H7 (cell line): ENCODE results near the gene CTTNBP2NL. TPM values are rescaled to one million over a fixed set of nuclear protein-coding genes. Genes with fewer than 3 reads are reported as not detected.
"Not testable (repeated sequence)": the region's sequence is repeated elsewhere in the genome, so short reads cannot be mapped to it uniquely, and the experiment has no call there.

Experiments used
- DNase-seq: peaks from one replicate; pipeline ENCODE4 v3.0.0; 2012
- H3K27me3 ChIP-seq: 2 replicates; pipeline ENCODE4 v1.6.0; 2011; ENCODE audit warnings: mild to moderate bottlenecking, low read length; ENCODE audit not compliant: control insufficient read depth, insufficient read depth
- H3K36me3 ChIP-seq: replicated peaks from 2 replicates; pipeline ENCODE4 v1.5.1; 2011; ENCODE audit warnings: low read length; ENCODE audit not compliant: control insufficient read depth, insufficient read depth
- H3K4me3 ChIP-seq: 2 replicates; pipeline ENCODE4 v1.5.1; 2011; ENCODE audit warnings: low read depth, mild to moderate bottlenecking, control low read depth, low read length, moderate library complexity; ENCODE audit not compliant: insufficient read depth
- total RNA-seq: library from RNA; depleted of rRNA; stranded (reverse); fragments of >200 nt; shearing (Covaris generic); gene quantifications from 2 replicates; pipeline ENCODE4 v1.2.3, GENCODE V29; 2014

The CTTNBP2NL gene
- total RNA-seq, 1 experiment from 2014 or later, result 9.7 TPM

- DNase-seq, result no peak
- H3K27me3 ChIP-seq, result no peaks in the 10 kb centered on the region
- no peaks in the 10 kb centered on the region for H3K36me3 ChIP-seq
- H3K4me3 ChIP-seq, result no peak overlapping the region
These were observed 35.0 kb downstream of the CTTNBP2NL start for GRCh38 chr1:112431038-112431437.

GRCh38 chr1:112435448-112435847 lies 39.4 kb downstream of the CTTNBP2NL start:
- Histone ChIP-seq H3K36me3 (no peaks in the 10 kb centered on the region), H3K4me3 (no peak overlapping the region), H3K27me3 (no peaks in the 10 kb centered on the region)
- no peak for DNase-seq

GRCh38 chr1:112436384-112437156 lies 40.6 kb downstream of the CTTNBP2NL start:
- H3K27me3 ChIP-seq, result no peaks in the 10 kb centered on the region
- H3K36me3 ChIP-seq, result no peaks in the 10 kb centered on the region
- no peak for DNase-seq

GRCh38 chr1:112438156-112438555 lies 42.1 kb downstream of the CTTNBP2NL start:
- H3K4me3 ChIP-seq, H3K27me3 ChIP-seq, DNase-seq, H3K36me3 ChIP-seq: not testable (repeated sequence)

More at GRCh38 chr1:112436384-112437156, 40.6 kb downstream of the CTTNBP2NL start:
- no peak overlapping the region for H3K4me3 ChIP-seq

GRCh38 chr1:112439592-112439991 lies 43.6 kb downstream of the CTTNBP2NL start:
- no peaks in the 10 kb centered on the region for H3K36me3 ChIP-seq
- DNase-seq, result no peak
- no peaks in the 10 kb centered on the region for H3K27me3 ChIP-seq
- H3K4me3 ChIP-seq, result no peak overlapping the region

GRCh38 chr1:112440574-112440973 lies 44.6 kb downstream of the CTTNBP2NL start:
- Histone ChIP-seq H3K4me3 (no peak overlapping the region), H3K27me3 (no peaks in the 10 kb centered on the region), H3K36me3 (no peaks in the 10 kb centered on the region)
- DNase-seq, result no peak

- Histone ChIP-seq H3K4me3 (no peak overlapping the region), H3K27me3 (no peaks in the 10 kb centered on the region), H3K36me3 (peaks cover 1% of the 10 kb centered on the region; the same call in 1 of the 2 replicates)
- no peak for DNase-seq
These were observed 48.3 kb downstream of the CTTNBP2NL start for GRCh38 chr1:112444269-112444668.

- DNase-seq, result no peak
- H3K27me3 ChIP-seq, result no peaks in the 10 kb centered on the region
- H3K36me3 ChIP-seq, result peaks cover 1% of the 10 kb centered on the region
- H3K4me3 ChIP-seq, result no peak overlapping the region
These were observed 49.6 kb downstream of the CTTNBP2NL start for GRCh38 chr1:112445596-112445995.

GRCh38 chr1:112446411-112446810 lies 50.4 kb downstream of the CTTNBP2NL start:
- Histone ChIP-seq H3K27me3 (no peaks in the 10 kb centered on the region), H3K4me3 (no peak overlapping the region), H3K36me3 (peaks cover 1% of the 10 kb centered on the region)
- no peak for DNase-seq

GRCh38 chr1:112448904-112449629 lies 53.1 kb downstream of the CTTNBP2NL start:
- no peak for DNase-seq

GRCh38 chr1:112449630-112449983 lies 53.6 kb downstream of the CTTNBP2NL start:
- Histone ChIP-seq H3K36me3 (peaks cover 5% of the 10 kb centered on the region), H3K4me3 (no peak overlapping the region), H3K27me3 (no peaks in the 10 kb centered on the region)
- no peak for DNase-seq

More at GRCh38 chr1:112448904-112449629, 53.1 kb downstream of the CTTNBP2NL start:
- H3K36me3 ChIP-seq, result peaks cover 2% of the 10 kb centered on the region
- no peaks in the 10 kb centered on the region for H3K27me3 ChIP-seq
- H3K4me3 ChIP-seq, result no peak overlapping the region

- DNase-seq, result no peak
- Histone ChIP-seq H3K4me3 (no peak overlapping the region), H3K36me3 (peaks cover 5% of the 10 kb centered on the region)
These were observed 54.8 kb downstream of the CTTNBP2NL start for GRCh38 chr1:112450773-112451172.

GRCh38 chr1:112451301-112451700 lies 55.3 kb downstream of the CTTNBP2NL start:
- not testable (repeated sequence) for H3K27me3 ChIP-seq, H3K36me3 ChIP-seq, DNase-seq, H3K4me3 ChIP-seq

More at GRCh38 chr1:112450773-112451172, 54.8 kb downstream of the CTTNBP2NL start:
- H3K27me3 ChIP-seq, result no peaks in the 10 kb centered on the region

GRCh38 chr1:112453876-112454275 lies 57.9 kb downstream of the CTTNBP2NL start:
- H3K27me3 ChIP-seq, result no peaks in the 10 kb centered on the region
- H3K36me3 ChIP-seq, result peaks cover 14% of the 10 kb centered on the region

GRCh38 chr1:112454316-112454715 lies 58.3 kb downstream of the CTTNBP2NL start:
- H3K4me3 ChIP-seq, result no peak overlapping the region
- H3K36me3 ChIP-seq, result peaks cover 14% of the 10 kb centered on the region
- no peaks in the 10 kb centered on the region for H3K27me3 ChIP-seq
- DNase-seq, result no peak

More at GRCh38 chr1:112453876-112454275, 57.9 kb downstream of the CTTNBP2NL start:
- DNase-seq, result no peak
- no peak overlapping the region for H3K4me3 ChIP-seq
